GM12878 (cell line): Measurements from ENCODE around the gene DHX30. TPM values are rescaled to one million over a fixed set of nuclear protein-coding genes. Genes with fewer than 3 reads are reported as not detected.
A peak's percentile ranks its signal among the peaks of the same experiment; 100 is the strongest.

ENCODE experiments used
- CBX3 ChIP-seq: fragments of 200-600 bp; sonication (generic); IDR thresholded peaks from 2 replicates; pipeline ENCODE4 v1.6.1; 2016; ENCODE audit warnings: low read depth, borderline replicate concordance
- E2F8 ChIP-seq: fragments of 450-650 bp; IDR thresholded peaks from 2 replicates; pipeline ENCODE4 v1.6.1; 2018; ENCODE audit warnings: mild to moderate bottlenecking, low read depth, moderate library complexity; ENCODE audit not compliant: partially characterized antibody
- EP300 ChIP-seq, 2 experiments: fragments of 150-350 bp in 1 of 2; IDR thresholded peaks; 2 replicates each; pipeline ENCODE4 v1.6.1; 2011 to 2012; ENCODE audit warnings: low read depth in 2 of 2, low read length in 2 of 2, borderline replicate concordance in 1 of 2, improper control_type of control experiment in 1 of 2, inconsistent platforms in 1 of 2; ENCODE audit not compliant: control insufficient read depth in 1 of 2
- HSF1 ChIP-seq: fragments of 150-350 bp; IDR thresholded peaks from 2 replicates; pipeline ENCODE4 v1.6.1; 2014; ENCODE audit warnings: mild to moderate bottlenecking, low read depth, low read length
- LARP7 ChIP-seq: fragments of 450-650 bp; IDR thresholded peaks from 2 replicates; pipeline ENCODE4 v1.6.1; 2017; ENCODE audit warnings: mild to moderate bottlenecking
- NFXL1 ChIP-seq: fragments of 450-650 bp; IDR thresholded peaks from 2 replicates; pipeline ENCODE4 v1.6.1; 2017; ENCODE audit warnings: antibody characterized with exemption, mild to moderate bottlenecking, borderline replicate concordance
- NFYB ChIP-seq: IDR thresholded peaks from 2 replicates; pipeline ENCODE4 v1.6.1; 2011; ENCODE audit warnings: low read depth, mild to moderate bottlenecking, low read length, improper control_type of control experiment, moderate library complexity; ENCODE audit not compliant: insufficient read depth
- PAX5 ChIP-seq: IDR thresholded peaks from 2 replicates; pipeline ENCODE4 v1.6.1; 2011; ENCODE audit warnings: low read depth, low read length, borderline replicate concordance
- PAX8 ChIP-seq: fragments of 450-650 bp; IDR thresholded peaks from 2 replicates; pipeline ENCODE4 v1.6.1; 2017; ENCODE audit warnings: mild to moderate bottlenecking, moderate library complexity
- PKNOX1 ChIP-seq: fragments of 450-650 bp; IDR thresholded peaks from 2 replicates; pipeline ENCODE4 v1.6.1; 2016; ENCODE audit warnings: mild to moderate bottlenecking
- POLR2AphosphoS2 ChIP-seq: IDR thresholded peaks from 2 replicates; pipeline ENCODE4 v1.6.1; 2011; ENCODE audit warnings: low read depth, mild to moderate bottlenecking, low read length, improper control_type of control experiment, moderate library complexity
- POLR2AphosphoS5 ChIP-seq: IDR thresholded peaks from 2 replicates; pipeline ENCODE4 v1.6.1; 2011; ENCODE audit warnings: mild to moderate bottlenecking, low read length, inconsistent platforms
- SMARCA5 ChIP-seq: fragments of 450-650 bp; IDR thresholded peaks from 2 replicates; pipeline ENCODE4 v1.6.1; 2017; ENCODE audit warnings: mild to moderate bottlenecking
- SREBF1 ChIP-seq: IDR thresholded peaks from 2 replicates; pipeline ENCODE4 v1.6.1; 2012; ENCODE audit warnings: mild to moderate bottlenecking, low read length
- WRNIP1 ChIP-seq: IDR thresholded peaks from 2 replicates; pipeline ENCODE4 v1.6.1; 2011; ENCODE audit warnings: low read depth, low read length, improper control_type of control experiment, borderline replicate concordance
- ZBTB4 ChIP-seq: fragments of 450-650 bp; formaldehyde crosslinking; IDR thresholded peaks from 2 replicates; pipeline ENCODE4 v1.4.0; 2022; ENCODE audit warnings: mild to moderate bottlenecking, moderate library complexity
- ZNF217 ChIP-seq: fragments of 450-650 bp; IDR thresholded peaks from 2 replicates; pipeline ENCODE4 v1.6.1; 2017; ENCODE audit warnings: antibody characterized with exemption, mild to moderate bottlenecking
- ZNF384 ChIP-seq: IDR thresholded peaks from 2 replicates; pipeline ENCODE4 v1.6.1; 2012; ENCODE audit warnings: low read depth, mild to moderate bottlenecking, low read length, improper control_type of control experiment, borderline replicate concordance
- ZNF622 ChIP-seq: fragments of 450-650 bp; IDR thresholded peaks from 2 replicates; pipeline ENCODE4 v1.6.1; 2017; ENCODE audit warnings: mild to moderate bottlenecking, inconsistent platforms
- ZSCAN29 ChIP-seq: fragments of 450-650 bp; IDR thresholded peaks from 2 replicates; pipeline ENCODE4 v1.6.1; 2017; ENCODE audit warnings: mild to moderate bottlenecking, moderate library complexity
- polyA plus RNA-seq, 11 experiments: library from polyadenylated mRNA; depleted of rRNA in 4 of 11; unstranded in 6 of 11; stranded (reverse) in 5 of 11; fragments of >200 nt; fragmentation: Nextera tagmentation in 4 of 11; fragmentation: Illumina TruSeq in 1 of 11; extraction: Ambion mirVana in 4 of 11; extraction: Trizol in 1 of 11; gene quantifications; 1 replicate in 1 of 11; 2 replicates in 10 of 11; pipeline versions ENCODE4 v1.2.1 to v1.2.3, GENCODE V29; 2011 to 2016; ENCODE audit warnings: inconsistent platforms in 2 of 11, missing spikeins in 2 of 11, low read depth in 1 of 11
- total RNA-seq, 4 experiments: library from RNA; depleted of rRNA in 3 of 4; stranded (reverse); fragments of >200 nt in 3 of 4; fragmentation: Illumina TruSeq in 1 of 4; extraction: Trizol in 1 of 4; gene quantifications; 2 replicates each; pipeline versions ENCODE4 v1.2.1 to v1.2.3, GENCODE V29; 2013 to 2021

DHX30 gene
- total and polyA plus RNA-seq, 10 of the 15 experiments (the other 5 are each of a cell fraction or from before 2014, with no cell fraction given), result 9.5 to 75.3 (median 47.8) TPM

- TF ChIP-seq ZBTB4 (no peak), ZNF217 (peak; percentile 79; the same call in 1 of the 2 replicates), POLR2AphosphoS2 (no peak), SREBF1 (no peak), POLR2AphosphoS5 (peak; percentile 70), PAX5 (no peak), WRNIP1 (no peak), SMARCA5 (no peak; the same call in none of the 2 replicates), E2F8 (no peak), ZNF622 (no peak), PAX8 (no peak), EP300 (IDR thresholded peaks at IDR 0.05; ENCODE audit: borderline replicate concordance in 1 of 2, control insufficient read depth in 1 of 2, low read depth in 2 of 2, low read length in 2 of 2) (peak in 1 of 2 experiments; percentile 20; a peak in 1 of 4 replicates), CBX3 (no peak), LARP7 (peak; percentile 98; the same call in 1 of the 2 replicates), NFXL1 (no peak), ZSCAN29 (no peak), HSF1 (no peak), PKNOX1 (no peak), ZNF384 (no peak), NFYB (no peak)
Measured at GRCh38 chr3:47780741-47781684, 21.9 kb upstream of the DHX30 start (continued).
